T-helper 2 cell treated with Interferon-gamma antibody and Interleukin-4, amounts not matched to agents 5 μg/mL and 100 μg/mL, for 36 hours (primary cell): ENCODE measurements around the gene SLC8A3.

ENCODE experiments used
- DNase-seq: peaks from one replicate; pipeline ENCODE4 v3.0.0; 2021; ENCODE audit warnings: low spot score
- H3K27ac Mint-ChIP-seq: one replicate; pipeline ENCODE4 v1.8.0; 2021; ENCODE audit warnings: mild to moderate bottlenecking, mixed read lengths
- H3K27me3 Mint-ChIP-seq: one replicate; pipeline ENCODE4 v1.8.0; 2021; ENCODE audit warnings: low read depth, mixed read lengths
- H3K36me3 Mint-ChIP-seq: one replicate; pipeline ENCODE4 v1.8.0; 2021; ENCODE audit warnings: low read depth, mixed read lengths
- H3K4me1 Mint-ChIP-seq: one replicate; pipeline ENCODE4 v1.8.0; 2021; ENCODE audit warnings: low read depth, mixed read lengths
- H3K4me3 Mint-ChIP-seq: one replicate; pipeline ENCODE4 v1.8.0; 2022; ENCODE audit warnings: mild to moderate bottlenecking, moderate library complexity, mixed read lengths
- H3K9me3 Mint-ChIP-seq: one replicate; pipeline ENCODE4 v1.8.0; 2021; ENCODE audit warnings: mixed read lengths

Gene SLC8A3

DNA sequence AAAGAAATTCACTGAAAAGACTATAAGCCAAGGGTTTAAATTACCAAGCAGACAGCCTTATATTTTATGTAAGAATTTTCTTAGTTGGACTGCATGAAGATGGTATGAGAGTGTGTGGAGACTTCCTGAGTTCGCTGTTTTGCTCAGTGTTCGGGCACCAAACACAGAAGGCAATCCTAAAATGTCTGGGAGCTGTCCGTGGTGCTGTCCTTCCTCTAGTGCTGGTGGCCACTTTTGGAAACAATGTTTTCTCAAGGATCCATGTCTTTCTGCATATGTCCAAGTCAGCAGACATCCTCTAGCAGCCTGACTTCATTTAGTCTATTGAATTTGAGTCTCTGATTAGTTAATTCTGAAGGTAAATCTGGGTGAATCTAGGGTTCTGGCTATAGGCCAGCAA is 135.8 kb downstream of the SLC8A3 start:
- H3K36me3 Mint-ChIP-seq = no peaks in the 10 kb centered on the region
- H3K4me1 Mint-ChIP-seq = peaks cover 3% of the 10 kb centered on the region
- H3K27me3 Mint-ChIP-seq = no peaks in the 10 kb centered on the region
- no peaks in the 10 kb centered on the region for H3K9me3 Mint-ChIP-seq
- no peak for DNase-seq
- H3K4me3 Mint-ChIP-seq = no peak overlapping the region
- no peak overlapping the region for H3K27ac Mint-ChIP-seq

DNA sequence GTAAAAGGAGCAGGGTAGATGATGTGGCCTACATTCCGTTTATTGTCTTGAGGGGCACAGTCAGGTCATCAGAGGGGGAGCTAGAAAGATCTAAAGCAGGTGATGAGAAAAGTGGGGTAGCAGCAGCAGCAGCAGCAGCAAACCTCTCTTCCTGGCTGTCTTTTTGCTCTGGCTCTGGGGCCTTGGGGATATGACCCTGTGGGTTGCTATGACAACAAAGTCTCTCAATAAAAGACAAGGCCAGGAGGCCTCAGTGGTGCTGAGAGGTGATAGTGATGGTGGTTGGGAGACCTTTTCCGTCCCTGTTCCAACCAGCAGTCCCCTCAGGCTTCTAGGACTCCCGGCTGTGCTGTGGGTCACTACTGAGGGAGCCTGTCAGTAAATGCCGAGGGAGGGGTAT is 138.6 kb downstream of the SLC8A3 start:
- H3K4me3 Mint-ChIP-seq = no peak overlapping the region
- H3K27ac Mint-ChIP-seq = no peak overlapping the region
- peaks cover 3% of the 10 kb centered on the region for H3K4me1 Mint-ChIP-seq
- H3K27me3 Mint-ChIP-seq = no peaks in the 10 kb centered on the region
- H3K9me3 Mint-ChIP-seq = no peaks in the 10 kb centered on the region
- no peak for DNase-seq
- no peaks in the 10 kb centered on the region for H3K36me3 Mint-ChIP-seq

DNA sequence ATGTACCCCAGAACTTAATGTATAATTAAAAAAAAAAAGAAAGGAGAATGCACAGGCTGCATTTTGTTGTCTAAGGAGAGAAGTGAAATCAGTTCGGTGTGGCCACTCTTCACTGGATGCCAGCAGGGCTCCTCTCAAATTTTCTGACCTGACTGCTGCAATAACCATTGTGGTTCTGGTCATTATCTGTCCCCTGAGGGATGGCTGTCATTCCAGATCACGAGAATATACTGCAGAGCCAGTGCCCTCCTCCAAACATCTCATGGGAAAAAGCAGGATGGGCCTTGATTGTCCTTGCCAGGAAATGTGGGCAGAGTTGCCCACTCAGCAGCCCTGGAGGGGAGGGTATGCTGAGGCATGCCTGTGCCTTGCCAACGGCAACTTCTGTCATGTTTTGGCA is 139.1 kb downstream of the SLC8A3 start:
- no peaks in the 10 kb centered on the region for H3K27me3 Mint-ChIP-seq
- no peak overlapping the region for H3K27ac Mint-ChIP-seq
- DNase-seq = no peak
- no peaks in the 10 kb centered on the region for H3K9me3 Mint-ChIP-seq
- no peak overlapping the region for H3K4me3 Mint-ChIP-seq
- peaks cover 3% of the 10 kb centered on the region for H3K4me1 Mint-ChIP-seq
- no peaks in the 10 kb centered on the region for H3K36me3 Mint-ChIP-seq

DNA sequence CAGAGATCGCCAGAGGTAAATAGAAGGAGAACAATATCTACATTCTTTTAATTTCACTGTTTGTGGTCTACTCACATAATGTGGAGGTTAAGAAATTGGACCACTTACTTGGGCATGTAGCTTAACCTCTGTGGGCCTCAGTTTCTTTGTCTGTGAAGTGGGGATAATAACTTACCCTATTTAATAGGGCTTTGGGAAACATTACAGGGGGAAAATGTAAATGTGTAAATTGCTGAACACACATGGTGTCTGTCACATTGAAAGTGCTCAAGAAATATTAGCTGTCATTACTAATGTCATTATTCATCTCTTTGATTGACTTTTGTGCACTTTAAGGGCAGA is 140.5 kb downstream of the SLC8A3 start:
- Mint-ChIP-seq H3K4me3 (no peak overlapping the region), H3K36me3 (no peaks in the 10 kb centered on the region), H3K9me3 (no peaks in the 10 kb centered on the region), H3K27me3 (peaks cover 1% of the 10 kb centered on the region), H3K27ac (no peak overlapping the region), H3K4me1 (peaks cover 3% of the 10 kb centered on the region)
- DNase-seq = no peak

DNA sequence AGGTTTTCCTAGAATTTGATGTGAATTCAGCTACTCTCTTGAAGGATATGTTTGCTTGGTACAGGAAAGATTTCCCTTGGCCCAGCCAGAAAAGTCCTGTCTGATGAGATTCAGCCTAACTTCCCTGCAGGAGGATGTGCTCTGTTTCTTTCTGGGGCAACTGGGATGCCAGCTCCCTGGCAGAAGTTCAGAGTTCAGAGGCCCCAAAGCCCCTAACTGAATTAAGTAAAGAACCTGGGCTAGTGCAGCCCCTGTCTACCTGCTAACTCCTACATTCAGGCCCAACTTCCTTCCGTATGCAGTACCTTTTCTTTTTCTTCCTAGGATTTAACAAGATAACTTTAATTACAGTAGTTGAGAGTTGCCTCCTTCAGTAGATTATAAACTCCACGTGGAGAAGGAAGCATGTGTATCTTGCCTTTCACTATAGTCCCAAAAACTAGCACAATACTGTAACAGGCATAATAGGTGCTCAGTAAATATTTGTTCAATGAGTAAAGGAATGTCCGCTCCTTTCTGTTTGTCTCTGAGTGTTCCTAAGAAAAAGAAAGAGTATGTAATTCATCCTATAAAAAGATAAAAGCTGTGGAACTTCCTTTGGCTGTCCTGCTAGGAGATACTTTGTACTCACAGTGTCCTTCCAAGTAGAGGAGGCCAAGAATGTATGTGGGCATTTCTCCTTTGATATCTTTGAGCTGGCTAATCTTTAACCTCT is 141.0 kb downstream of the SLC8A3 start:
- peaks cover 3% of the 10 kb centered on the region for H3K4me1 Mint-ChIP-seq
- peaks cover 4% of the 10 kb centered on the region for H3K27me3 Mint-ChIP-seq
- no peak overlapping the region for H3K4me3 Mint-ChIP-seq
- no peak for DNase-seq
- H3K27ac Mint-ChIP-seq = no peak overlapping the region
- no peaks in the 10 kb centered on the region for H3K36me3 Mint-ChIP-seq
- H3K9me3 Mint-ChIP-seq = no peaks in the 10 kb centered on the region

DNA sequence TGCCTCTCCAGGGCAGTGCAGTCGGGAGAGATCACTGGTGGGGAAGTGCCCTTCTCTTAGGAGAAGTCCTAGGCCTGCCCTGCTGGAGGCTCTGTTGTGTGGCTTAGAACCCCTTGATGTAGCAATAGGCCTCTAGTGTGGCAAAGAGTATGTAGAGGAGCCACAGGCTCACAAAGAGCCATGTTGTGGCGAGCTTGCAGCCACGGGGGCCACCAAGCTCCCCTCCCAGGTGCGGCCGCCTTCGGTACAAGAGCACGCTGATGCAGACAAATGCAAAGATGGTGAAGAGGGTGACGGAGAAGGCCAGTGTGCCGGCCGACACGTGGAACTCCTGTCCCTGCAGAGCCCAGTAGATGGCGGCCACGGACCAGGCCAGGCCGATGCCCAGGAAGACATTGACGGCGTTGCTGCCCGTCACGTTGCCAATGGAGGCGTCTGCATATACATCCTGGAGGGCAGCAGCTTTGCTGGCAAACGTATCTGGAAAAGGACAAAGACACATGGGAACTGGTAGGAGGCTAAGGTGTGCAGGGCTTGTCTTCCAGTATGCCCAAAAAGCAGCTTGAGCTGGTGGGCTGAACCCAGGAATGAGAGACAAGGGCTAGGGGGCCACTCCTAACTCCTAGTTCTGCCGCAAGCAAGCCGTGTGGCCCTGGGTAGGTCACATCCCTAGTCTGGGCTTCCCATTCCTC is 142.8 kb downstream of the SLC8A3 start:
- H3K27ac Mint-ChIP-seq = no peak overlapping the region
- H3K36me3 Mint-ChIP-seq = no peaks in the 10 kb centered on the region
- no peaks in the 10 kb centered on the region for H3K4me1 Mint-ChIP-seq
- H3K9me3 Mint-ChIP-seq = no peaks in the 10 kb centered on the region
- no peak for DNase-seq
- H3K27me3 Mint-ChIP-seq = peaks cover 9% of the 10 kb centered on the region
- no peak overlapping the region for H3K4me3 Mint-ChIP-seq

DNA sequence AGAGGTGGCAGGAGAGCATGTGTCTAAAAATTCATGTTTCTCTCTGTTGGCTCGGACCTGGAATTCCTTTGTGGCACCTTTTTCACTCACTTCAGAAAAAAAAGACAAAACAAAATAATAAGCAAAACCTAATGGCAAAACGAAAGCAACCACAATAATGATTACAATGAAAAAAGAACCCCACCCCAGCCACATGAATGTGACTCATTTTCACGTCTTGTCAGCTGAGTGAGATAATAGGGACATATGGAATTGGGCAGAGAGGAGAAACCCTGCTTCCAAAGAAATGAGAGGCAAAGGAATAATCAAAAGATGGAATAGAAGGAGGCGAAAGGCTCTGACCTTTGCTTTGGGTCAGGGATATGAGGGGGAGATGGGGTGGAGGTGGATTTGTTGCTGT is 143.4 kb downstream of the SLC8A3 start:
- DNase-seq = no peak
- peaks cover 11% of the 10 kb centered on the region for H3K27me3 Mint-ChIP-seq
- no peaks in the 10 kb centered on the region for H3K9me3 Mint-ChIP-seq
- no peaks in the 10 kb centered on the region for H3K36me3 Mint-ChIP-seq
- no peaks in the 10 kb centered on the region for H3K4me1 Mint-ChIP-seq
- no peak overlapping the region for H3K4me3 Mint-ChIP-seq
- no peak overlapping the region for H3K27ac Mint-ChIP-seq

DNA sequence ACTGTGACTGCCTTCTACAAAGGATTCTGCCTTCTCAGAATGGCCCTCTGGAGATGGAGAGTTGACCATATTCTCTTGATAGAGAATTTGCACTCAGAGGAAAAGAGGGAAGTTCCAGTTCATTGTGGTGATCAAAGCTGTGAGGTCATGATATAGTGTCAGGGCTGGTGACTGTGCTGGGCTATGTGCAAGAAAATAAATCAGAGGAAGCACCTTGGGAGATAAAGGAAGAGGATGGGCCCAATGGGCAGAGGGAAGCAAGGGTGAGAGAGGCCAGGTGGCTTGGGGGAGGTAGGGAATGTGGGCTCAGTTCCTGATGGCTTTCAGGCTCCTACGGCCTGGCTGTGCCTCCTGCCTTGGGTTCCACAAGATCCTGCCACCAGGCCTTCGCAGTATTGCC is 145.8 kb downstream of the SLC8A3 start:
- Mint-ChIP-seq H3K27me3 (peaks cover 18% of the 10 kb centered on the region), H3K9me3 (no peaks in the 10 kb centered on the region), H3K27ac (no peak overlapping the region), H3K4me3 (no peak overlapping the region), H3K4me1 (no peaks in the 10 kb centered on the region), H3K36me3 (no peaks in the 10 kb centered on the region)
- DNase-seq = no peak

DNA sequence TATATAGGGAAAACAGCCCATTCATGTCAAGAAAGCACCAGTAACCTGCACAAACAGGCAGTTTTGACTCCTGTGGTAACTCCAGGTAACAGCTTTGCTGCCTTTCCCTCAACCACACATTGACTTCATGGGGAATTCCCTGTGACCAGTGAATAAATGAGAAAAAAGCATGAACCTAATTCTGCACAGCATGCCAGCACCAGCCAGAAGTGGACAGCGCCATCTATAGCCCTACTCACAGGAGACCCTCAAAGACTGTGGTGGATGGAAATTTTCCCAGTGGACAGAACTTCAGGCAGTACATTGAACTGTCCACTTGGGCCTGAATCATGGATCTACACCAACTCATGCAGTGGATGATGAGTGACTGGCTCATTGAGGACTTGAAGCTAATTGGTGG is 152.1 kb downstream of the SLC8A3 start:
- Mint-ChIP-seq H3K4me3 (no peak overlapping the region), H3K36me3 (no peaks in the 10 kb centered on the region), H3K9me3 (no peaks in the 10 kb centered on the region), H3K27me3 (peaks cover 10% of the 10 kb centered on the region), H3K4me1 (no peaks in the 10 kb centered on the region), H3K27ac (no peak overlapping the region)
- DNase-seq = no peak

DNA sequence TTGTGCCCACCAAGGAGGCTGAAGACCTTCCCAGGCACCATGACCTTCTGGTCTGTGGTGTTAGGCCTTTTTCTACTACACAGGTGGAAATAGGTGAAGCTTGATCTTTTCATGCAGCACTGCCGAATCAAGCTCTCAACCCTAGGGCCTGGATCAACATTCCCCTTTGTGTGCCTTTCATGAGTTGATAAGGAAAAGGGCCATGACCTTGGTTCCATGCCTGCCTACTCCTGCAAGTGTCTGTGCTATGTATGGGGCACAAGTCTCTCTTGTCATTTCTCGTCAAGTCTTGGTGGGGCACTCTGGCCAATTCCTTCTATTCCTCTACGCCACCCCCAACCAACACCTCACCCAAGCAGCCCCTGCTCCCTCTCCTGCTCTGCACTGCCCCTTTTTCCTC is 154.5 kb downstream of the SLC8A3 start:
- Mint-ChIP-seq H3K9me3 (no peaks in the 10 kb centered on the region), H3K4me1 (no peaks in the 10 kb centered on the region), H3K27ac (no peak overlapping the region), H3K27me3 (peaks cover 4% of the 10 kb centered on the region), H3K36me3 (no peaks in the 10 kb centered on the region), H3K4me3 (no peak overlapping the region)
- DNase-seq = no peak

DNA sequence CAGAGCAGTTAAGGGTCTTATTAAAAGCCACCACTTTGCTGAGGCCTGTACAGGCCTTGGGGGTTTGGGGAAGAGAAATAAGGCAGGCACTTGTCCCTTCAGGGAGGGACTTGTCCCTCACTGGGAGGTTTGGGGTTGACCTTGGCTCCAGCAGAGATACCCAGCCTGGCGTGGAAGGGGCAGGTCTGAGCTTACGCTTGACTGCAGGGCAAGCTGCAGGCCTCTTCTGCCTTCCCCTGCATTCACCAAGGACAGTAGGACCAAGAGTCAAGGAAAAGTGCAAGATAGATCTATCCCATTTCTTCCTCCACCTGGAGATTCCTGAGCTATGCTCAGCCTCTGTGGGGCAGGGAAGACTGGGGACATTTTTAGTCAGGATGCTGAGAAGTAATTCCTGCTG is 155.2 kb downstream of the SLC8A3 start:
- Mint-ChIP-seq H3K4me3 (no peak overlapping the region), H3K4me1 (no peaks in the 10 kb centered on the region), H3K36me3 (no peaks in the 10 kb centered on the region), H3K27ac (no peak overlapping the region), H3K27me3 (peaks cover under 1% of the 10 kb centered on the region), H3K9me3 (no peaks in the 10 kb centered on the region)
- DNase-seq = no peak

DNA sequence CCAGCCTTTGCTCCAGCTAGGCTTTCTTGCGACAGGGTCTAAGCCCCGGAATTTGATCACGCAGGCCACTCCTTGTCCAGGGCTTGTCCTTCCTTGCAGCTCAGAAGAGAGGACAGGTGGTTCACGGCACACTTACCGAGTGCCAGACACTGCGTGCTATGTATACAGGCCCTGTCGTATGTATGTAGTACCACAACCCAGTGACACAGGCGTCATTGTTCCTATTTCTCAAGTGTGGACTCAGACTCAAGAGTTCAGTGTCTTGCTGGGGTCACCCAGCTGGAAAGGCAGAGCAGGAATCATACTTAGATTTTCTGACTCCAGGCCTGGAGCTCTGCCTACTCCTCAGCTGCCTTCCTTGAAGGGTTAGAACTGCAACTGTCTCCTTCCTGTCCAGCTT is 155.6 kb downstream of the SLC8A3 start:
- DNase-seq = no peak
- H3K9me3 Mint-ChIP-seq = no peaks in the 10 kb centered on the region
- H3K4me1 Mint-ChIP-seq = no peaks in the 10 kb centered on the region
- H3K27me3 Mint-ChIP-seq = no peaks in the 10 kb centered on the region
- H3K27ac Mint-ChIP-seq = no peak overlapping the region
- H3K4me3 Mint-ChIP-seq = no peak overlapping the region
- no peaks in the 10 kb centered on the region for H3K36me3 Mint-ChIP-seq

DNA sequence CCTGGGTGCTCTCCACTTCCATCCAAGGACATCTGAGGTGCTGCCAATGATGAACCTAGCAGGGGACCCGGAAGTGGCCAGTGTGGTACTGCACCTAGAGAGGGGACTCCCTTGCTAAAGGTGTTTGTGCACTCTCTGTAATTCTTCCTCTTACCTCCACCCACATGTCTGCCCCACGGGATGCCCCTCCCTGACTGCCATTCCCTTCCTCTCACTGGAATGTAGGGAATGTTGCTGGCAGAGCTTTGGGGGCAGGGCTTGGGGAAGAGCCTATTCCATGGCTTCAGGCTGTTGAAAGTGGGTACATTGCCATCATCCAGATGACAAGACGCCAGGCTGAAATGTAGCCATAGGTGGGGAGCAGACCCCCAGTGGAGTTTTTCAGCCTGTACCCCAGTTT is 156.3 kb downstream of the SLC8A3 start:
- Mint-ChIP-seq H3K9me3 (no peaks in the 10 kb centered on the region), H3K4me1 (no peaks in the 10 kb centered on the region), H3K36me3 (no peaks in the 10 kb centered on the region), H3K4me3 (no peak overlapping the region), H3K27me3 (no peaks in the 10 kb centered on the region), H3K27ac (no peak overlapping the region)
- no peak for DNase-seq

DNA sequence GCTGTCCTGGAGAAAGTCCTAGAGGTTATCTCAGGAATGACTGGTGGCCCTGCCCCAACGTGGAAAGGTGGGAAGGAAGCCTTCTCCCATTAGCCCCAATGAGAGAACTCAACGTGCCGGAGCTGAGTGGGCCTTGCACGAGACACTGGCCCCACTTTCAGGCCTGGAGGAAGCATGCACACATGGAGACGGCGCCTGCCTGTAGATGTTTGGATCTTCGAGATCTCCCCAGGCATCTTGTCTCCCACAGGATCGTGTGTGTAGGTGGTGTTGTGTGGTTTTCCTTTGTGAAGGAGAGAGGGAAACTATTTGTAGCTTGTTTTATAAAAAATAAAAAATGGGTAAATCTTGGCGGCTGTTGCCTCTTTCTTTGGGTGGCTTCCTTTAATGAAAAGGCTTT is 156.7 kb downstream of the SLC8A3 start:
- H3K27me3 Mint-ChIP-seq = no peaks in the 10 kb centered on the region
- DNase-seq = no peak
- no peak overlapping the region for H3K4me3 Mint-ChIP-seq
- H3K9me3 Mint-ChIP-seq = no peaks in the 10 kb centered on the region
- H3K27ac Mint-ChIP-seq = no peak overlapping the region
- H3K4me1 Mint-ChIP-seq = no peaks in the 10 kb centered on the region
- H3K36me3 Mint-ChIP-seq = no peaks in the 10 kb centered on the region
